Measurements from ENCODE around the gene PIGS. TPM values are rescaled to one million over a fixed set of nuclear protein-coding genes. Genes with fewer than 3 reads are reported as not detected.

PIGS gene
- total RNA-seq, 1 donor from 2014 or later = 15.2 TPM

DNA sequence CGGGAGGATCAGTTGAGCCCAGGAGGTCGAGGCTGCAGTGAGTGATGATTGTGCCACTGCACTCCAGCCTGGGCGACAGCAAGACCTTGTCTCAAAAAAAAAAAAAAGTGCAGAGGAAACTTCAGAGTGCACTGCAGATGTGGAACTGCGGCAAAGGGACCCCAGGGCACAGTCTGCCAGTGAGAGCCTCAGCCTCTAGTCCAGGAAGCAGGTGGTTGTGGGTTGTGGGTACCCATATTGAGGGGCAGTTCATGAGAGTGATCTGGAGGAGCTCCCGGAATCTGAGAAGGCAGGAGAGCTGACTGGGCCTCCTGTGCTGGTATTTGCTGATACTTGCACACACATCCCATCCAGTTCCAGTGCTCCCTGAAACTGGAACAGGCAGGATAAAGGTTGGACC is 52.1 kb downstream of the PIGS start:
- Histone ChIP-seq H3K79me2 (ENCODE audit: low read depth) (no peaks in the 10 kb centered on the region), H3K4me3 (no peak overlapping the region), H3F3A (ENCODE audit: low read depth) (no peaks in the 10 kb centered on the region), H3K9ac (no peak overlapping the region), H3K27ac (no peak overlapping the region), H3K9me3 (ENCODE audit: low read depth) (no peaks in the 10 kb centered on the region), H2AFZ (replicated peaks) (no peak overlapping the region), H3K4me1 (peaks cover 14% of the 10 kb centered on the region), H3K4me2 (no peak overlapping the region), H3K27me3 (no peaks in the 10 kb centered on the region), H4K20me1 (ENCODE audit: low read depth) (no peaks in the 10 kb centered on the region), H3K36me3 (no peaks in the 10 kb centered on the region)
- Mint-ChIP-seq H3K36me3 (no peaks in the 10 kb centered on the region), H3K4me3 (no peak overlapping the region), H3K4me1 (peaks cover 9% of the 10 kb centered on the region), H3K27me3 (ENCODE audit: insufficient read depth, low read depth) (peaks cover 13% of the 10 kb centered on the region), H3K9me3 (peaks cover 9% of the 10 kb centered on the region), H3K27ac (no peak overlapping the region)
- TF ChIP-seq EZH2phosphoT487 (IDR thresholded peaks at IDR 0.05) (no peak), EZH2 (IDR thresholded peaks at IDR 0.05) (no peak)
- no peak for DNase-seq (ENCODE audit: low spot score)

DNA sequence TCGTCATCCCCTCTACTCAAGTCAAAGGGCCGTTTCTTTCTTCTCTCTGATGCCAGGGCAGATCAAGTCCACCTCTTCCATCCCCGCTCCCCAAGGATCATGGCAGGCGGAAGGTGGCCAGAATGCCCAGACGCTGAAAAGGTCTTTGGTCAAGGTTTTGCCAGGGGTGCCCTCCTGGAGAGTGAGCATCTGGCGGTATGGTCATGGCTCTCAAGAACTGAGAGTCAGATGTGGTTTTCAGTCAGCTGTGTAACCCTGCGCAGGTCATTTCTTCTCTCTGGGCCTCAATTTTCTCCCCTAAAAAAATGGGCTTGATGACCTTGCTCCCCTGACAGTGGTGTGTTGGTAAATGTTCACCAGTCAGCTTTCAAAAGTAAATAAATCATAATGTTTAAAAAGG is 52.7 kb downstream of the PIGS start:
- no peak overlapping the region for H3K27ac ChIP-seq
- no peaks in the 10 kb centered on the region for H3K79me2 ChIP-seq (ENCODE audit: low read depth)
- peaks cover 9% of the 10 kb centered on the region for H3K9me3 Mint-ChIP-seq
- no peak overlapping the region for H3K4me2 ChIP-seq
- H3F3A ChIP-seq (ENCODE audit: low read depth) = no peaks in the 10 kb centered on the region
- peaks cover 14% of the 10 kb centered on the region for H3K4me1 ChIP-seq
- H3K27ac Mint-ChIP-seq = no peak overlapping the region
- TF ChIP-seq EZH2 (IDR thresholded peaks at IDR 0.05) = no peak
- no peak for TF ChIP-seq EZH2phosphoT487 (IDR thresholded peaks at IDR 0.05)
- TF ChIP-seq, protein P1, sequence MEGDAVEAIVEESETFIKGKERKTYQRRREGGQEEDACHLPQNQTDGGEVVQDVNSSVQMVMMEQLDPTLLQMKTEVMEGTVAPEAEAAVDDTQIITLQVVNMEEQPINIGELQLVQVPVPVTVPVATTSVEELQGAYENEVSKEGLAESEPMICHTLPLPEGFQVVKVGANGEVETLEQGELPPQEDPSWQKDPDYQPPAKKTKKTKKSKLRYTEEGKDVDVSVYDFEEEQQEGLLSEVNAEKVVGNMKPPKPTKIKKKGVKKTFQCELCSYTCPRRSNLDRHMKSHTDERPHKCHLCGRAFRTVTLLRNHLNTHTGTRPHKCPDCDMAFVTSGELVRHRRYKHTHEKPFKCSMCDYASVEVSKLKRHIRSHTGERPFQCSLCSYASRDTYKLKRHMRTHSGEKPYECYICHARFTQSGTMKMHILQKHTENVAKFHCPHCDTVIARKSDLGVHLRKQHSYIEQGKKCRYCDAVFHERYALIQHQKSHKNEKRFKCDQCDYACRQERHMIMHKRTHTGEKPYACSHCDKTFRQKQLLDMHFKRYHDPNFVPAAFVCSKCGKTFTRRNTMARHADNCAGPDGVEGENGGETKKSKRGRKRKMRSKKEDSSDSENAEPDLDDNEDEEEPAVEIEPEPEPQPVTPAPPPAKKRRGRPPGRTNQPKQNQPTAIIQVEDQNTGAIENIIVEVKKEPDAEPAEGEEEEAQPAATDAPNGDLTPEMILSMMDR (IDR thresholded peaks at IDR 0.05) = no peak
- H3K27me3 ChIP-seq = no peaks in the 10 kb centered on the region
- H3K9ac ChIP-seq = no peak overlapping the region
- no peaks in the 10 kb centered on the region for H3K36me3 ChIP-seq
- no peaks in the 10 kb centered on the region for H3K36me3 Mint-ChIP-seq
- peaks cover 17% of the 10 kb centered on the region for H3K27me3 Mint-ChIP-seq (ENCODE audit: insufficient read depth, low read depth)
- H4K20me1 ChIP-seq (ENCODE audit: low read depth) = no peaks in the 10 kb centered on the region
- DNase-seq (ENCODE audit: low spot score) = no peak
- H3K4me1 Mint-ChIP-seq = peaks cover 7% of the 10 kb centered on the region
- H2AFZ ChIP-seq (replicated peaks) = no peak overlapping the region
- no peak overlapping the region for H3K4me3 ChIP-seq
- H3K9me3 ChIP-seq (ENCODE audit: low read depth) = no peaks in the 10 kb centered on the region
- H3K4me3 Mint-ChIP-seq = peak overlapping the region; percentile 17

DNA sequence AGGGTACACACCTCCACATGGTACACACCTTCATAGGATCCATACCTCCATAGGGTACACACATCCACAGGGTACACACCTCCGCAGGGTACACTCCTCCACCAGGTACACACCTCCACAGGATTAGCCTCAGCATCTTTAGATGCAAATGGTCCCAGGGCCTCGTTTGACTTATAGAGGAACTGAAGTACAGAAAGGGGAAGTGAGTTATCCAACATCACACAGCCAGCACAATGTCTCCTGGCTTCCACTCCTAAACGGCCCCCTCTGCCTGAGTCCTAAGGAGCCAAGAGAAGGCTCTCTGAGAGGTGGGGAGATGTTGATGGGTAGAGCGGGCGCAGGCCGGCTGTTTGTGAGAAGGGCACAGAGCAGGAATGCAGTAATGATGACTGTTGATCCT is 53.2 kb downstream of the PIGS start:
- H3K27me3 Mint-ChIP-seq (ENCODE audit: insufficient read depth, low read depth) = peaks cover 17% of the 10 kb centered on the region
- TF ChIP-seq EZH2 (IDR thresholded peaks at IDR 0.05) (no peak), EZH2phosphoT487 (IDR thresholded peaks at IDR 0.05) (no peak)
- TF ChIP-seq, protein P1 (IDR thresholded peaks at IDR 0.05) = no peak
- H3K9me3 Mint-ChIP-seq = peaks cover 9% of the 10 kb centered on the region

DNA sequence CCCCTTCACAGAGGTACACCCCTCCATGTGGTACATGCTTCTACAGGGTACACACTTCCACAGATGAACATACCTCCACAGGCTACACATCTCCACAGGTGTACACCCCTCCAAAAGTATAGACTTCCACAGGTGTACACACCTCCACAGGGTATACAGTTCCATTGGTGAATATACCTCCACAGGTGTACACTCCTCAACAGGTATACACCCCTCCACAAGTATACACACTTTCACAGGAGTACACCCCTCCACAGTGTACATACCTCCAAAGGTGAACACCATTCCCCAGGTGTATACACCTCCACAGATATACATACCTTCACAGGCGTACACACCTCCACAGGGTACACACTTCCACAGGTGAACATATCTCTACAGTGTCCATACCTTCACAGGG is 55.8 kb downstream of the PIGS start:
- Mint-ChIP-seq H3K36me3 (no peaks in the 10 kb centered on the region), H3K27me3 (ENCODE audit: insufficient read depth, low read depth) (peaks cover 16% of the 10 kb centered on the region), H3K4me1 (peaks cover 2% of the 10 kb centered on the region), H3K27ac (no peak overlapping the region), H3K9me3 (peaks cover 9% of the 10 kb centered on the region), H3K4me3 (no peak overlapping the region)
- no peaks in the 10 kb centered on the region for H3K36me3 ChIP-seq
- H2AFZ ChIP-seq (replicated peaks) = no peak overlapping the region
- no peaks in the 10 kb centered on the region for H3K4me1 ChIP-seq
- H3K9me3 ChIP-seq (ENCODE audit: low read depth) = no peaks in the 10 kb centered on the region
- H3K9ac ChIP-seq = no peak overlapping the region
- H3F3A ChIP-seq (ENCODE audit: low read depth) = no peaks in the 10 kb centered on the region
- no peak for DNase-seq (ENCODE audit: low spot score)
- H3K4me2 ChIP-seq = no peak overlapping the region
- TF ChIP-seq EZH2 (IDR thresholded peaks at IDR 0.05) (no peak), EZH2phosphoT487 (IDR thresholded peaks at IDR 0.05) (no peak)
- TF ChIP-seq, protein P1 (IDR thresholded peaks at IDR 0.05) = no peak
- no peak overlapping the region for H3K27ac ChIP-seq
- no peak overlapping the region for H3K4me3 ChIP-seq
- no peaks in the 10 kb centered on the region for H3K27me3 ChIP-seq
- H3K79me2 ChIP-seq (ENCODE audit: low read depth) = no peaks in the 10 kb centered on the region
- H4K20me1 ChIP-seq (ENCODE audit: low read depth) = no peaks in the 10 kb centered on the region

More for the DNA sequence above, 53.2 kb downstream of the PIGS start:
- no peak overlapping the region for H2AFZ ChIP-seq (replicated peaks)
- Mint-ChIP-seq H3K4me1 (peaks cover 6% of the 10 kb centered on the region), H3K36me3 (no peaks in the 10 kb centered on the region), H3K4me3 (no peak overlapping the region), H3K27ac (no peak overlapping the region)
- no peaks in the 10 kb centered on the region for H3K79me2 ChIP-seq (ENCODE audit: low read depth)
- H3K9me3 ChIP-seq (ENCODE audit: low read depth) = no peaks in the 10 kb centered on the region
- no peaks in the 10 kb centered on the region for H3F3A ChIP-seq (ENCODE audit: low read depth)
- H3K4me3 ChIP-seq = no peak overlapping the region
- H3K27me3 ChIP-seq = no peaks in the 10 kb centered on the region
- no peak for DNase-seq (ENCODE audit: low spot score)
- H3K4me1 ChIP-seq = peaks cover 14% of the 10 kb centered on the region
- no peaks in the 10 kb centered on the region for H3K36me3 ChIP-seq
- H3K27ac ChIP-seq = no peak overlapping the region
- H3K4me2 ChIP-seq = no peak overlapping the region
- no peak overlapping the region for H3K9ac ChIP-seq
- H4K20me1 ChIP-seq (ENCODE audit: low read depth) = no peaks in the 10 kb centered on the region
